Nephron (organoid): ENCODE data around the gene HMGN4.
A peak's percentile ranks its signal among the peaks of the same experiment; 100 is the strongest.

Source experiments
- H3K27ac Mint-ChIP-seq, 3 experiments: 2 replicates each; pipeline ENCODE4 v1.8.0; 2020; ENCODE audit warnings: mixed read lengths in 3 of 3, mild to moderate bottlenecking in 2 of 3, moderate library complexity in 1 of 3
- H3K27me3 Mint-ChIP-seq: 2 replicates; pipeline ENCODE4 v1.8.0; 2021; ENCODE audit warnings: low read depth, mild to moderate bottlenecking, moderate library complexity, mixed read lengths
- H3K36me3 Mint-ChIP-seq: 2 replicates; pipeline ENCODE4 v1.8.0; 2020; ENCODE audit warnings: low read depth, mixed read lengths
- H3K4me1 Mint-ChIP-seq: 2 replicates; pipeline ENCODE4 v1.8.0; 2020; ENCODE audit warnings: mixed read lengths
- H3K4me3 Mint-ChIP-seq, 3 experiments: 2 replicates each; pipeline ENCODE4 v1.8.0; 2020; ENCODE audit warnings: mild to moderate bottlenecking in 3 of 3, mixed read lengths in 3 of 3, moderate library complexity in 2 of 3
- H3K9me3 Mint-ChIP-seq: 2 replicates; pipeline ENCODE4 v1.8.0; 2020; ENCODE audit warnings: mixed read lengths
- CTCF ChIP-seq, 3 experiments: fragments of 200-600 bp; sonication (generic); IDR thresholded peaks; one replicate each; pipeline ENCODE4 v1.5.0; 2021; ENCODE audit warnings: antibody characterized with exemption in 3 of 3; ENCODE audit not compliant: unreplicated experiment in 3 of 3

HMGN4 gene

GRCh38 chr6:26568601-26569432 lies 30.7 kb downstream of the HMGN4 start:
- peak overlapping the region in 1 of 3 experiments; percentile 82 for H3K27ac Mint-ChIP-seq
- no peaks in the 10 kb centered on the region for H3K36me3 Mint-ChIP-seq
- peaks cover 9% of the 10 kb centered on the region for H3K4me1 Mint-ChIP-seq
- peaks cover 4% of the 10 kb centered on the region for H3K9me3 Mint-ChIP-seq
- peak overlapping the region; percentile 90 to 97 (median 97) for H3K4me3 Mint-ChIP-seq
- H3K27me3 Mint-ChIP-seq = peaks cover 19% of the 10 kb centered on the region
- peak in 2 of 3 experiments; percentile 18 to 28 for TF ChIP-seq CTCF (IDR thresholded peaks at IDR 0.05; ENCODE audit: unreplicated experiment in 3 of 3)

GRCh38 chr6:26569433-26569764 lies 31.2 kb downstream of the HMGN4 start:
- peak overlapping the region in 1 of 3 experiments; percentile 43 for H3K27ac Mint-ChIP-seq
- H3K4me1 Mint-ChIP-seq = peaks cover 9% of the 10 kb centered on the region
- TF ChIP-seq CTCF (IDR thresholded peaks at IDR 0.05; ENCODE audit: unreplicated experiment in 3 of 3) = no peak
- H3K4me3 Mint-ChIP-seq = peak overlapping the region; percentile 90 to 97 (median 97)
- peaks cover 4% of the 10 kb centered on the region for H3K9me3 Mint-ChIP-seq
- H3K36me3 Mint-ChIP-seq = no peaks in the 10 kb centered on the region
- H3K27me3 Mint-ChIP-seq = peaks cover 21% of the 10 kb centered on the region

GRCh38 chr6:26570027-26570809 lies 32.1 kb downstream of the HMGN4 start:
- Mint-ChIP-seq H3K27ac (no peak overlapping the region), H3K4me3 (peak overlapping the region; percentile 90 to 97 (median 97)), H3K9me3 (peaks cover 4% of the 10 kb centered on the region), H3K4me1 (peaks cover 9% of the 10 kb centered on the region), H3K36me3 (no peaks in the 10 kb centered on the region), H3K27me3 (peaks cover 28% of the 10 kb centered on the region)
- no peak for TF ChIP-seq CTCF (IDR thresholded peaks at IDR 0.05; ENCODE audit: unreplicated experiment in 3 of 3)

- no peaks in the 10 kb centered on the region for H3K36me3 Mint-ChIP-seq
- H3K27me3 Mint-ChIP-seq = peaks cover 43% of the 10 kb centered on the region
- peak overlapping the region; percentile 55 to 79 (median 78) for H3K27ac Mint-ChIP-seq
These were observed 33.6 kb downstream of the HMGN4 start for GRCh38 chr6:26571592-26572296.

GRCh38 chr6:26575494-26575939 lies 37.4 kb downstream of the HMGN4 start:
- peaks cover 81% of the 10 kb centered on the region for H3K27me3 Mint-ChIP-seq
- no peak overlapping the region for H3K4me3 Mint-ChIP-seq
- H3K4me1 Mint-ChIP-seq = peaks cover 12% of the 10 kb centered on the region
- H3K9me3 Mint-ChIP-seq = peaks cover 22% of the 10 kb centered on the region
- H3K27ac Mint-ChIP-seq = no peak overlapping the region
- H3K36me3 Mint-ChIP-seq = no peaks in the 10 kb centered on the region
- no peak for TF ChIP-seq CTCF (IDR thresholded peaks at IDR 0.05; ENCODE audit: unreplicated experiment in 3 of 3)

More at GRCh38 chr6:26571592-26572296, 33.6 kb downstream of the HMGN4 start:
- TF ChIP-seq CTCF (IDR thresholded peaks at IDR 0.05; ENCODE audit: unreplicated experiment in 3 of 3) = no peak
- peak overlapping the region; percentile 91 to 95 (median 93) for H3K4me3 Mint-ChIP-seq
- H3K9me3 Mint-ChIP-seq = peaks cover 4% of the 10 kb centered on the region
- peaks cover 9% of the 10 kb centered on the region for H3K4me1 Mint-ChIP-seq
